ENCODE measurements around the gene ALDH4A1.
A peak's percentile ranks its signal among the peaks of the same experiment; 100 is the strongest.

ALDH4A1 gene

GRCh38 chr1:18902523-18903290 is at the start of gene ALDH4A1:
TSS of gene ALDH4A1 (minus strand) at chr1:18902555. CDS start at chr1:18902523, 32 bp downstream.
- peak; percentile 96 to 97 for DNase-seq

GRCh38 chr1:18951818-18952391 is 49.5 kb upstream of the ALDH4A1 start:
- DNase-seq = peak; percentile 83 to 89

- DNase-seq = peak; percentile 48 to 51
These were observed 49.1 kb upstream of the ALDH4A1 start for GRCh38 chr1:18951416-18951815.

GRCh38 chr1:18950401-18951026 is 48.2 kb upstream of the ALDH4A1 start:
- DNase-seq = peak; percentile 53 to 73

DNA sequence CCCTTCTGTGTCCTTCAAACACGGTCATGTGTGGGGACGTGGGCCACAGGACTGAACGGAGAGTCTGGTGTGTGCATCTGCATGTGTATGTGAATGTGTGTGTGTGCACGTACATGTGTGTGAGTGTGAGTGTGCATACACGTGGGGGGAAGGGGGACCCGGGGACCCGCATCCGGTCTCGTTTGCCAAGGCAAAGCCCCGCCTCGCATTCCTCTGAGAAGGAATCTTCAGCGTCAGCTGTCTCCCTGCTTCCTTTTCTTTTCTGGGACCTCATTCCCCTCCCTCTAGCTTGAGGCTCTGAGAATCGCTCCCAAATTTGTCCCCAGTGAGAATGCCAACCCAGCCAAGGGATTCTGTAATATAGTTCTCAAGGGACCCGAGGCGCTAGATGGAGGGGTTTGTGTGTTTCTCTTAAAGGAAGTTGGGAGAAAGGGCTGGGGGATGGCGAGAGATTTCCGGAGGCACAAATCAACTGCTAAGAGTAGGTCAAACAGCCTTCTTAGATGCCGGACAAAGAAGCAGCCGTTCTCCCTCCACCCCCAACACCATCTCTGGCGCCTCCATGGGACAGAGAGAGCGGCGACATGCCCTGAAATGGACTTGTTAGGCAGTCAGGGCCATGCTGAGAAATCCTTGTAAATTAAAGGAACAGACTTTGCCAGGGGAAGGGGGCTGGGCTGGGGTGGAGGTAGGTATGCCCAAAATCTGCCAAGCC is 47.5 kb upstream of the ALDH4A1 start:
- DNase-seq = peak in 1 of 2 donors; percentile 33

GRCh38 chr1:18948913-18949685 is 46.7 kb upstream of the ALDH4A1 start:
- no peak for DNase-seq

- peak; percentile 58 to 80 for DNase-seq
These were observed 45.9 kb upstream of the ALDH4A1 start for GRCh38 chr1:18948048-18948912.

DNA sequence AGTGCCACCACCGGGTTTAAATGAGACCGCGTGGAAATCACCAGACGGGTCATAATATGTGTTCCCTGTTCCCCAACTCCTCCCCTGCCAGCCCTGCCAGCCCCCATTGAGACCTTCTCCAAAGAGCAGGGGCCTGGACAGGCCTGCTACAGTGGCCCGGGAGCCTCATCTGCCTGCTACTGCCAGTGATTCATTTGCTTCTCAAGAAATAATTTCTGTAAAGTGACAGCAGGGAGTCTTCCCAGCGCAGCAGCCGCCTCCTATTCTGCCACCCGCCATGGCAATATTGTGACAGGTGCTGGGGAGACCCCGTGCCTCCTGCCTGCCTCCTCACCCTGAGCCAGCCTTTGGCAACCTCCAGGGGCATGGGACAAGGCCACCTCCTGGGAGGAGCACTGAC is 45.2 kb upstream of the ALDH4A1 start:
- no peak for DNase-seq

DNA sequence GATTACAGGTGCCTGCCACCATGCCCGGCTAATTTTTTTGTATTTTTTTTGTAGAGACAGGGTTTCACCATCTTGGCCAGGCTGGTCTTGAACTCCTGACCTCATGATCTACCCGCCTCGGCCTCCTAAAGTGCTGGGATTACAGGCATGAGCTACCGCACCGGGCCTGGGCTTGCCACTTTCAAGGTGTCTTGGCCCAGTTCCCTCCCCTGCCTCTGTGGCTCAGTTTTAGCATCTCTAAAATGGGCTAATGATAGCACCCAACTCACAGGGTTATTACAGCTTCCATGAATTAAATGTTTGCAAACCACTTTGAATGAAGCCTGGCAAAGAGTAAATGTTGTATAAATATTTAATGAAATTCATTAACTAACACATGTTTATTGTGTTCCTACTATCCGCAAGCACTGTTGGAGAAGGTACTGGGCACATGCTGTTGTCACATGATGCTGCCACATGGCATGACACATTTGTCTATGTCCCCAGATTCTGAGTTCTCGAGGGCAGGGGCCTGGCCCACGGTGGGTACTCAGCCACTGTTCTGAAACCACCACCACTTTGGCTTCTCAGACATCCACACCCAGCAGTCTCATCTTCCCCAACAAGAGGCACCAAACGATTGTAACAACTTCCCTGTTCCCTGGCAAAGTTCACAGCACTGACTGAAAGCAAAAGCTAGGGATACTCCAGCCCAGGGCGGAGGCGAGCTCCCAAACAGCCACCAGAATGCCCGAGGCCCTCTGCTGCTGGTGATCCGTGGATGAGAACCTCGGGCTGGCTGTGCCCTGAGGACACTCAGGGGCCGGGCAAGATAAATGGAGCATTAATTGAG is 44.4 kb upstream of the ALDH4A1 start:
- DNase-seq = no peak

DNA sequence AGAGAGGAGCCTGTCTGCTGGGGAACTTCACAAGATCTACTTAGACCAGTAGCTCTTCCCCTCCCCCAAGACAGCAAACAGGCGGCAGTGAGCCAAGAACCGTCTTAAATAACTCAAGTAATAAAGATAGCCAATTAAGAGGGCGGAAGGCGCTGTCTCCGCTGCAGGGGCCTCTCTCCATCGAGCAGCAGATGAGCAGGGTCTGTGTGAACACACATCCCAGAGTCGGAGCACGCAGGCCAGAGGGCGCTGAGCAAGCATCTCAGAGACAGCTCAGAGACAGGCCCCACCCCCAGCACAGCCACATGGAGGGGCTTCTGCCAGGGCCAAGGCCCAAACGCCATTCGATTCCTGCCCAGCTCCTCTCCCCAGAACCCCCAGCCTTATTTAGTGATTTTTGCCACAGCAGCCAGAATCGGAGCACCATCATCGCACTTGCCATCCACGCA is 43.1 kb upstream of the ALDH4A1 start:
- no peak for DNase-seq

DNA sequence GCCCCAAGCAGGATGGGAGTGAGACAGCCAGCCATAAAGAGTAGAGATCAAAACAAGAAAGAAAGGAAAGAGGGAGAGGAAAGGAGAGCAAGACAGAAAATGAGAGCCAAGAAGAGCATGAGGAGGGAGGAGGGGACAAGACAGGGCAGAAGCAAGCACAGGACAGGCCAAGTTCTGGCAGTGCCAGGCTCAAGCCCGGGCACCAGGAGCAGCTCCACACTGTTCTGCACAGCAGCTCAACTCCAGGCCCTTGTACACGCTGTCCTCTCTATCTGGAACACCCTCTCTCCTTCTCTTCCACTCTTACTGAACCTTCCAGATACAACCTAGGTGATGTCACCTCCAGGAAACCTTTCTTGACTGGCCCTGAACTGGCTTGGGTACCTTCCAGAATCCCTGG is 42.5 kb upstream of the ALDH4A1 start:
- DNase-seq = no peak

DNA sequence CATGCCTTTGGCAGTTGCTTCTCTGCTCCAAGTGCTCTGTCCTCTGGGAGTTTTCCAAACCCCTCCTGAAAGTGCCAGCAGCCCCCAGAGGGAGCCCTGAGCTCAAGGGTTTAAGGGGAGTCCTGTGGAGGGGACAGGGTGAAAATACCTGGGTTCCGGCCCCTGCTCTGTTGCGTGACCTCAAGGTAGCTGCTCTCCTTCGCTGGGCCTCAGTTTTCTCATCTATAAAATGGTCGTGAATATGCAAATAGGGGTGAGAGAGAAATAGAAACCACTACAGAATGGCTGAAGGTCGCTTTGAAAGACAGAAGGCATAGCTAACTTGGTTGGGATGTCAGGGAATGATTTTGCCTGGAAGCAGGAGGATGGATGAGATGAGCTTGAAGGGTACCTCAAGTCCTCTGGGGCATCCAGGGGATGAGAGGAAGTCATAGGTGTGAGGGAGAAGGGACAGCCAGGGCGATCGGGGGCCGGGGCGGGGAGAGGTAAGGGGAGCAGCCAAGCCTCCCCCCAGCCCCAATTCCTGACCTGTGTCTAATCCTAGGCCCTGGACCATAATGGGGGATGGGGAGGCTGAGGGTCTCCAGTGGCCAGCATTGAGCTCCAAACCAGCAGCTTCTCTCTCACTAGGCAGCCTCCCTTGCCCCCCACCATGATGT is 41.7 kb upstream of the ALDH4A1 start:
- no peak for DNase-seq

- no peak for DNase-seq
These were observed 40.8 kb upstream of the ALDH4A1 start for GRCh38 chr1:18943162-18943561.

DNA sequence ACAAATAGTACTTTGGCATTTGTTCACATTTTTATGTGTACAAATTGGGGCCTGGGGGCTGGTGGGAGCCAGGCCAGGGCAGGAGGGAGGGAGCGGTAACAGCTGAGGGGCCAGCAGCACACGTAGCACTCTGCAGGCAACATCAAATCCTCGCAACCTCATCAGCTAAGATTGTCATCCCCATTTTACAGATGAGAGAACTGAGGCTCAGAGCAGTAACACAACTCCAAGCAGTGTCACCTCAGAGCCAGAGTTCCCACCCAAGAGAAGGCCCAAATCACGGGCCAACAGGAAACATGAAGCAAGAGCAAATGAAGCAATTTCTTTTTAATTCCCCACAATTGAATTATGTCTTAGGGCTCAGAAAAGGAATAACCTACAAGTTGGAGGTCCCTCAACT is 40.0 kb upstream of the ALDH4A1 start:
- DNase-seq = no peak

- no peak for DNase-seq
These were observed 39.1 kb upstream of the ALDH4A1 start for GRCh38 chr1:18941221-18942141.

DNA sequence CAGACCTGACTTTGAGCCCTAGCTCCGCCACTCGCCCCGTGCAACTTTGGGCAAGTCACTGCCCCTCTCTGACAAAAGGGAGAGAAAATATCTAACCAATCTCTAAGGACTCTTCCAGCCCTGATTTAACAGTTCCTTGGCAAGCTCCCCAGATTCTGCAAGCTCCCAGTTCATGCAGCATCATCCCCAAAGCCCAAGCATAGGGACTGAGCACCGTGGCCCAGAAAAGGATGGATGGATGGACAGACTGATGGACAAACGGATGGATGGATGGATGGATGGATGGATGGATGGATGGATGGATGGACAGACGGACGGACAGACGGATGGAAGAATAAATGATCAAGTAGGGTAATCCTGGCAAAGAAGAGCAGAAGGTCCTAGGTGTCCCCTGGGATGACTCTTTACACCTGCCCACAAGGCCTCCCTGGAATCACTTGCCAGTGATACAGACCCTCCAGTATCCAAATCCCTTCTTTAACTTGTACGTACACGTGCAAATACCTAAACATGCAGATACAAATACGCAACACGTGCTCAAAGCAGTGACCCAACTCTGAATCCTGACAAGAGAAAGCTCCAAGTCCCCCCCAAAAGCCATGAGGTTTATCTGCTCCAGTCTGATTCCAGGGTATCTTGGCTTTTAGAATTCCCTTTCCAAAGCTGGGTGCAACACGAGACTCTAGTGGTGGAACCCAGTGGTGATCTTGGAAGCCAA is 38.1 kb upstream of the ALDH4A1 start:
- DNase-seq = no peak

DNA sequence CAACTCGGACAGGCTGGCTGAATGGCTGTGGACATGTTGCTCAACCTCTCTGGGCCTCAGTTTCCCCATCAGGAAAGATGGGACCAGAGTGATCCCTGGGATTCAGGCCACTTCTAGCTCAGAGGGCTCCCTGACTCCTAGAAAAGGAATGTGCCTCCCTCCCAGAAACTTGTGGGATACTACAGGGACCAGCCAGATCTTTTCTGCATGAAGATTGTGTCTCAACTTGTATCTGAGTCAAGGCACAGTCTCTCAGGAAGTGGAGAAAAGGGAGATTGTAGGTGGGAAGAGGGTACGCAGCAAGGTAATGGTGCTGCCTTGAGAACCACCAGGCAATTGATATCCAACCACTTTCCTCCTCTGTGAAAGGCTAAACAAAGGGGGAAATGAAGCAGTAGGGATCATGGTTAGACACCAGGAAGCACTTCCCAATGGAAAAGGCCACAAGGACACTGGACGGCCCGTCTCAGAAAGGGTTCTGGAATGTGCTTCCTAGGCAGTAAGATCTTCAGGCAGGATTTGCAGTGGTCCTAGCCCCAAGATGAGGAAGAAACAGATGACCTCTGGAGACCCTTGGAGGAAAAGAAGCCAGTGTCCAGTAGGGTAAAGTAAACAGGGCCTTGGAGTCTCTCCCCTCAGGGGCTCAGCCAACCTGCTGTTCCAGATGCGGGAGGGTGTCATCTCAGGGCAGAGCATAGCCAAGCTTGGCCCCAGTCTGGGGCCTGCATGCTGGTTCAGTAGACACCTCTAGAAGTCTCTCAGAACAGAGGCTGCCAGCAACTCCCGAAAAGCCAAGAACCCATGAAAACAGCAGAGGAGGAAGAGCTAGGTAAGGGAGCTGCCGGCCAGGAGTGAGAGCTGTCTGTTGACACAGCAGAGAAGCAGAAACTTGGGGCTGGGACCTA is 37.3 kb upstream of the ALDH4A1 start:
- DNase-seq = no peak
